GM18520 (cell line): Measurements from ENCODE around the gene PANK2.
"Not testable (repeated sequence)": the region's sequence is repeated elsewhere in the genome, so short reads cannot be mapped to it uniquely, and the experiment has no call there.

ENCODE experiments used
- ATAC-seq: cut with Tn5 transposase; IDR thresholded peaks from one replicate; pipeline ENCODE4 v1.9.1; 2021; ENCODE audit not compliant: unreplicated experiment

Gene PANK2

DNA sequence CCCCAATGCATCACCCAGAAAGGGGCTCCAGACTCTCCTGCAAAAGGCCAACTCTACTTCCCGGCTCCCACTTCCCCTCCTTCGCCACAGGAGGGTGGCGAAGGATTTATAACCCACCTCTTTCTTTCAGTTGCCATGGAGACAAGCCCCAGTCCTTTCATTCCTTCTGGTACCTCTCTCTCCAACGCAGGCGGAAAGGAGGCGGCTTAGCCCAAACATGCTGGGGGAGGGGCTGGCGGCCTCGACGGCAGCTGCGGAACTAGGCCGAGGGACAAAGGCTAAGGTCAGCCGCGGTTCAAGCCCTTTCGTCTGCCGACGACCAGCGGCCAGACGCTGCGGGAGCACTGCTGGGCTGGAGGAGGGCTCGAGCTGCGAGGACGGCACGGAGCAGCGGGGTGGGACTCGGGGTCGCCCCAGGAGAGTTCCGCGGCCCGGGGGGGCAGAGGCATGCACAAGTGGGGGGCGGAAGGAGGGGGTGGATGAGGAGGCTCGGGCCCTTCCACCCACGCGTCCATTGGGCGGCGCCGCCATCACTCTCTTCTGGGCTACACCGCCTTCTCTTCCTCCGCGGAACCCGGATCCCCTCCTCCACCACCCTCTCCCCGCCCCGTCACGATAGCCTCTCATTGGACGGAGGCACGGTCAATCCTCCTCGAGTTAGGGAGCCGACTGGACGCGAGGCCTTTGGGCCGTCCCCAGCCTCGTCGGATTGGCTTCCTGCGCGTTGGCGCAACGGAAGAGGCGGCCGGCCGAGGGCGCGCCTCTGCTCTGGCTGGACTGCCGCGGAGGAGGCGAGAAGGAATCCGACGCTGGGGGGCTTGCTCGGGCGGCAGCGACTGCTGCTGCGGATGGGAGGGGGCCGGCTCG lies at the start of gene PANK2:
TSS of gene PANK2 (plus strand) at position 766 of the 867 bp plus-strand sequence.
- ATAC-seq: peak; percentile 93

DNA sequence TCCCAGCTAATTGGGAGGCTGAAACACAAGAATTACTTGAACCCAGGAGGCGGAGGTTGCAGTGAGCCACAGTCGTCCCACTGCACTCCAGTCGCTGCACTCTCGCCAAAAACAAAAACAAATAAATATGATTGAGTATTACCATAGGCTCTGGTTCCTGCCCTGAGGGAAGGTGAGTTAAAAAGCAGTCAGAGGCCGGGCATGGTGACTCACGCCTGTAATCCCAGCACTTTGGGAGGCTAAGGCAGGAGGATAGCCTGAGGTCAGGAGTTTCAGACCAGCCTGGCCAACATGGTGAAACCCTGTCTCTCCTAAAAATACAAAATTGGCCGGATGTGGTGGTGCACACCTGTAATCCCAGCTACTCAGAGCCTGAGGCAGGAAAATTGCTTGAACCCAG lies 49.0 kb upstream of the PANK2 start:
- not testable (repeated sequence) for ATAC-seq

DNA sequence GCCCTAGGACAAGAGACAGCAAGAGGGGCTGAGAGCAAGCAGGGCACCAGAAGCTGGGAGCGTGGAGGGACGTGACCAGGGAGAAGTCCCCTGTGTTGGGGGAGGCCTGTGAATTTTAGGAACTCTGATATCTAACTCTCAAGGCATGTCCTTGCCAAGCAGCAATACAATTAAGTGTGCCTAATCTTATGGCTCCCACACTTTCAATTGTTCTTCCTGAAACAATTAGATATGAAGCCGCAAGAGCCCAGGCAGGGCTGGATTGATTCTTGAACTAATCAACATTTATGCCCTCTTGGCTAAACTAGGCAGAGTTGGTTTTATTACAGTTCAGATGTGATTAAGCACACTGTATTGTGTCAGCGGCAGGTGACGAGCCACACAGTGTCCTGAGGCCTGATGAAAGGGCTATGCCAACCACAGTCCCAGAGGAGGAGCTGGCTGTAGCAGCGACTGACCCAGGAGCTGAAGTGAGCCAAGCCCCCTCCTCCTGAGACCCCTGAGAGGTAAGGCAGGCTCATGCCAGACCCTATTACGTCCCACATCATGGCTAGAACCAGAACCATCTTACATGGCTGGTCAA lies 46.7 kb upstream of the PANK2 start:
- ATAC-seq: no peak

DNA sequence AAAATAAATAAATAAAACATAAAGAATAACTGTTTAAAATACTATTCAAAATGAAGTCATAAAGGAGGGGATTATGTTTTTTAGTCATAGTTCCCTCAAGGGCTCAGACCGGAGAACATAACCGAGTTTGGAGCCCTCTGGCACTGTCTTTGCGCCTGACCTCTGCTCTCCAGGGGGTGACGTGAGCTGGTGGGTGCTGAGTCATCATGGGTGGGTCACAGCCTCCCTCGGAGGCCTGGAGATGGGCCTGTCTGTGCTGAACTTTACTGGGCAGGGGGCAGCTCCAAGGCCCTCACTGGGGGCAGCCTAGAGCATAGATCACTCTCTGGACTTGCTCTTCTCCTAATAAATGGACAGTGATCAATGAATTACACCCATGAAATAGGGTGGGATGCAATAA lies 45.7 kb upstream of the PANK2 start:
- ATAC-seq: no peak

DNA sequence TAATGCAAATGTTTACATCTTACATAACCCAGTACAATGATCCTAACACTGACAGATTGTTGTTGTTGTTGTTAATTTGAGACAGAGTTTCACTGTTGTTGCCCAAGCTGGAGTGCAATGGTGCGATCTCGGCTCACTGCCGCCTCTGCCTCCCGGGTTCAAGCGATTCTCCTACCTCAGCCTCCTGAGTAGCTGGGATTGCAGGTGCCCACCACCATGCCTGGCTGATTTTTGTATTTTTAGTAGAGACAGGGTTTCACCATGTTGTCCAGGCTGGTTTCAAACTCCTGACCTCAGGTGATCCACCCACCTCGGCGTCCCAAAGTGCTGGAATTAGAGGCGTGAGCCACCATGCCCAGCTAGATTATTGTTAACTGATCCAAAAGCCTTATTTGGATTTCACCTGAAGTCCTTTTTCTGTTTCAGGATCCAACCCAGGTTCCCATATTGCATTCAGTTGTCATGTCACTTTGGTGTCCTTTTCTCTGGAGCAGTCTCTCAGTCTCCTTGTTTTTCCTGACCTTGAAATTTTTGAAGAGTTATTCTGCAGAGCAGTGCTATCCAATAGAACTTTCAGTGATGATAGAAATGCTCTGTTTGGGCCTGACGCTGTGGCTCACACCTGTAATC lies 45.1 kb upstream of the PANK2 start:
- ATAC-seq: not testable (repeated sequence)

DNA sequence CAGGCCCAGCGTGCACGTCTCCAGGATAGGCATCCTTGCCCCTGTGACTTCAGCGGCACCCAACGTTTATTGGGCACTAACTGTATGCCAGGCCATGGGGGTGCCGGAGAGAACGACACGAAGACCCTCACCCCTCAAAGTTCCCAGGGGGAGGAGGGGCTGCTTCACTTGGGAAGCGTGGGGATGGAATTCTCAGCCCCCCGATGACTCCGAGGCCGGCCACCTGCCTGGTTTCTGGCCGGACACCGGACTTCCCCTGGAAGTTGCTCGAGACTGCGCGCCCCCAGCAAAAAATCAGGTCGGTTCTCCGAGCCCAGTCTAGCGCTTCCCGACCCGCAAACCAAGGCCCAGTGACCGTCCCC lies 42.8 kb upstream of the PANK2 start:
- no peak for ATAC-seq

DNA sequence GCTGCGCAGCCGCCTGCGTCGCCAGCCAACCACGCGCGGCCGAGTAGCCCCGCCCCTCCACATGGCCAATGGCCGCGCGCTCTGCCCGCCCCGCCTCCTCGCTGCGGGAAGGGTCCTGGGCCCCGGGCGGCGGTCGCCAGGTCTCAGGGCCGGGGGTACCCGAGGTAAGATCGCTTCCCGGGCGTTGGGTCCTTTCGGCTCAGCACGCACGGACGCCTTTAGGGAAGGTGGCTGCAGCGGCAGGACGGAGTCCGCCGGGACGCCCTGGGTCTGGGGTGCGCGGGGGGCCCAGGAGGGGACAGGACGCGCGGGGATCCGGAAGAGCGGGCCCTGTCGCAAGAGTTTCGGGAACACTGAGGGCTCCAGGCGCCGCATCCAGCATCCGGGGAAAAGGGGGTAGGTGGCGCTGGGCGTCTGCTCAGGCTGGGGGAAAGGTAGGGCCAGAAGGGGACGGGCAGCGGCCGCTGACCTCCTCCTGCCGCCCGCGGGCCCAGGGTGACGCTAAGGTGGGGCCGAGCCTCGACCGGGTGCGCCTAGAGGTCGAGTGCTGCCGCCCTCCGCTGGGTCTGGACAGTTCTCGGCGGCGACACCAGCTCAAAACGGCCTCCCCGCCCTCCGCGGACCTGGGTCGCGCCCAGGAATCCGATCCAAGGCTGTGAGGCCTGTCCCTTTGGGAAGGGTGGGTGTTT lies 42.3 kb upstream of the PANK2 start, which contains the start of gene MAVS:
TSS of gene MAVS (plus strand) at position 95 of the 689 bp plus-strand sequence. CDS start 7,791 bp downstream, outside the sequence.
- ATAC-seq: peak; percentile 87

DNA sequence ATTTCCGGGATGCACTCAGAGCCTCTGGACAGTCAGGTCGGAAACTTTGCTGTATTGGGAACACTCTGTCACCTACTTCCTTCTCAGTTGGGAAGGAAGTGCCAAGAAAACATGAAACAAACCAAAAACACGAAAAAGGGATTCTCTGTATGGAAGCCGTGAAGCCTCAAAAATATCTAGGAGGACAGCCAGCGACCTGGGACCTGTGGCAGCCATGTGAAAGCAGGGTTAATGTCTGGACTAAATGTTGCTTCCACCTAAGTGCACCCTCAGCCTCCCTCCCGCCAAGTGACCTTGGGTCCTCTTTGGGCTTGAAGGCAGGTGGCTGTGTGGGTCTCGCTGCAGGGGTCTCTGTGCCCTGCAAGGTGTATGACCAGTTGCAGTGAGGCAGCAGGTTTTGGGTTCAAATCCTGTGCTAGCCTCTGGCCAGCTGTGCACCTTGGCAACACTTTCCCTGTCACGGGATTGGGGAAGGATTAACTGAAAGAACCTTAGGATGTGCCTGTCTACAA lies 41.7 kb upstream of the PANK2 start:
- no peak for ATAC-seq

DNA sequence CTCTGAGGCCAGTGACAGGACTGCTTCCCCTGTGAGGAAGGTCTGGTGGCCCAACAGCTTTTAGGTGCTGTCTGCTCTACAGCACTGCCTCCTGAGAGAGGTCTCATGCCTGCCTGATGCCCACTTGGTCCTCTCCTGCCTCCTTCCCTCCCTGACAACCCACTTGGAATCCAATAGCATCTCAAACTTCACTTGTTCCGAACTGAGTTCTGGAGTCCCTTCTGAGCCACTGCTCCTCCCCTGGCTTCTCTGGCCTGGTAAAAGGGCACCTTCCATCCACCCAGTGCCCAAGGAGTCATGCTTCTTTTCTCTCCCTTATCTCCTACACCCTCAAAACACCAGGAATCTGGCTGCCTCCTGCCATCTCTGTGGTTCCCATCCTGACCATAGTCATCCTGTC lies 40.6 kb upstream of the PANK2 start:
- ATAC-seq: no peak

DNA sequence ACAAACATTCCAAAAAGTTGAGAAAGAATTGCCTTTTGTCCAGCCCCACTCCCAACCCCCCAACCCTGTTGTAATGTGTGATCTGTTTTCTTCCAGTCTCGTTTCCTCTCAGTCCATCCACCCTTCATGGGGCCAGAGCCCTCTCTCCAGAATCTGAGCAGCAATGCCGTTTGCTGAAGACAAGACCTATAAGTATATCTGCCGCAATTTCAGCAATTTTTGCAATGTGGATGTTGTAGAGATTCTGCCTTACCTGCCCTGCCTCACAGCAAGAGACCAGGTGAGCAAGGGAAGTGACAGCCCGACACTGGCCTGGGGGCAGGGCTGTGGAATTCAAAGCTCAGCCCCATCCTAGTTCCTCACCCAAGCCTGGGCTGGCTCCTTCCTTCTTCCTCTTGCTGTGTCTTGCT lies 34.7 kb upstream of the PANK2 start:
- ATAC-seq: no peak

DNA sequence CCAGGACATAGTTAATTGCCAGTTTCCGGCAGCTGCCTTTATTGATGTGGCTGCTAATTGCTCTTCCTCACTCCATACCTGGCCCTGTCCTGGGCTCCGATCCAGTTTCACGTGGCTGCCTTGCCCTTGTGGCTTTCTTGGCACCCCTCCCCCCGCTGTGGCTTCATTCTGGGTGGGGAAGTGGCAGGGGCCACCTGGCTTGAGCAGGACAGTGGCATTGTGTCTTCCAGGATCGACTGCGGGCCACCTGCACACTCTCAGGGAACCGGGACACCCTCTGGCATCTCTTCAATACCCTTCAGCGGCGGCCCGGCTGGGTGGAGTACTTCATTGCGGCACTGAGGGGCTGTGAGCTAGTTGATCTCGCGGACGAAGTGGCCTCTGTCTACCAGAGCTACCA lies 31.8 kb upstream of the PANK2 start:
- no peak for ATAC-seq

DNA sequence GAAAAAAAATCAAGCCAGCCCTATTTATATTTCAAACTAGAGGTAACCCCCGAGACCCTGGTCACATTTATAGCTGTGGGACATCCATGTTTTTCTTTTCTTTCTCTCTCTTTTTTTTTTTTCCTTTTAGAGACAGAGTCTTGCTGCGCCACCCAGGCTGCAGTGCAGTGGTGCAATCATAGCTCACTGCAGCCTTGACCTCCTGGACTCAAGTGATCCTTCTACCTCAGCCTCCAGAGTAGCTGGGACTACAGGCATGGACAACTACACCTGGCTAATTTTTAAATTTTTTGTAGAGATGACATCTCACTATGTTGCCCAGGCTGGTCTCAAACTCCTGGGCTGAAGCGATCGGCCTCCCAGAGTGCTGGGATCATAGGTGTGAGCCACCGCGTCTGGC lies 30.5 kb upstream of the PANK2 start:
- ATAC-seq: no peak

DNA sequence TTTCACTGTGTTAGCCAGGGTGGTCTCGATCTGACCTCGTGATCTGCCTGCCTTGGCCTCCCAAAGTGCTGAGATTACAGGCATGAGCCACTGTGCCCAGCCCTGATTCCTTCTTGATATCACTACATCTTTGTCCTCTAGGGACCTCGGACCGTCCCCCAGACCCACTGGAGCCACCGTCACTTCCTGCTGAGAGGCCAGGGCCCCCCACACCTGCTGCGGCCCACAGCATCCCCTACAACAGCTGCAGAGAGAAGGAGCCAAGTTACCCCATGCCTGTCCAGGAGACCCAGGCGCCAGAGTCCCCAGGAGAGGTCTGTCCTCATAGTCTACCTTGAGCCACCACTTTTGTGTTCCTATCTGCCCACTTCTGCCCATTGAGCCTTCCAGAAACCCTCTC lies 28.0 kb upstream of the PANK2 start:
- no peak for ATAC-seq

DNA sequence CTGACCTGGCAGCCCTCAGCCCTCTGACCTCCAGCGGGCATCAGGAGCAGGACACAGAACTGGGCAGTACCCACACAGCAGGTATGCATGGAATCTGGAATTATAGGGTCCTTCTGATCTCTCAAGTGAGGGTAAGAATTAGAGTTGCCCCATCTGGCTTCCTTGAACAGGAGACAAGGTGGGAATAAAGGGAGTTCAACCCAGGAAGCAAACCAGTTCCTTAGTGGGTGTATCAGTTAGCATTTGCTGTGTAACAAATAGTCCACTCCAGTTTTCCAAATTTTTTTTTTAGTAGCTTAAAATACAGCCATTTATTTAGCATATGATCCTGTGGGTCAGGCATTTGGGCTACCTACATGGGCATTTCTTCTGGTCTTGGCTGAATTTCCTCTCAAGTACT lies 26.9 kb upstream of the PANK2 start:
- no peak for ATAC-seq

DNA sequence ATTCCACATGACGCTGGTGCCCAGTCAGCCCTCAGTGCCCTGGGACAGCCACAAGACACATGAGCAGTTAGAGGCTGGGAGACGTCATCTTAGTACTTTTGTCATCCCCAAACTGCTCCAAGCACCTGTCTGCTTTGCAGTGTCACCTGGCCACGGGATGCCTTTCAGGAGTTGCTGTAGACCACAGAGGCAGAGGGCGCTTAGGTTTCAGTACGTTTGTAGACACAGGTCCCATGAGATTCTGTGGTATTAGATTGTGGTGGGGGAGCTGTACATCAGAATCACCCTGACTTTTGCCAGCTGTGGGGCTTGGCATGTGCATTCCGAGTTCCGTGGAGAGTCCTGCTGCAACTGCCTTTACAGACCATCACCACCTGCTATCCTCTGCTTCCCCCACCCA lies 25.9 kb upstream of the PANK2 start:
- ATAC-seq: no peak

DNA sequence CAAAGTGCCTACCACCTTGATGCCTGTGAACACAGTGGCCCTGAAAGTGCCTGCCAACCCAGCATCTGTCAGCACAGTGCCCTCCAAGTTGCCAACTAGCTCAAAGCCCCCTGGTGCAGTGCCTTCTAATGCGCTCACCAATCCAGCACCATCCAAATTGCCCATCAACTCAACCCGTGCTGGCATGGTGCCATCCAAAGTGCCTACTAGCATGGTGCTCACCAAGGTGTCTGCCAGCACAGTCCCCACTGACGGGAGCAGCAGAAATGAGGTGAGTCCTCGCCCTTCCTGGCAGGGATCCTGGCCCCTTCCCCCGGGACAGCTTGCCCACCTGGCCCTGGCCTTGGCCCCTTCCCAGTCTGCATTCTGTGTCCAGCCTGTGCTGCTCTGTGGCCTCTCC lies 24.7 kb upstream of the PANK2 start:
- no peak for ATAC-seq

DNA sequence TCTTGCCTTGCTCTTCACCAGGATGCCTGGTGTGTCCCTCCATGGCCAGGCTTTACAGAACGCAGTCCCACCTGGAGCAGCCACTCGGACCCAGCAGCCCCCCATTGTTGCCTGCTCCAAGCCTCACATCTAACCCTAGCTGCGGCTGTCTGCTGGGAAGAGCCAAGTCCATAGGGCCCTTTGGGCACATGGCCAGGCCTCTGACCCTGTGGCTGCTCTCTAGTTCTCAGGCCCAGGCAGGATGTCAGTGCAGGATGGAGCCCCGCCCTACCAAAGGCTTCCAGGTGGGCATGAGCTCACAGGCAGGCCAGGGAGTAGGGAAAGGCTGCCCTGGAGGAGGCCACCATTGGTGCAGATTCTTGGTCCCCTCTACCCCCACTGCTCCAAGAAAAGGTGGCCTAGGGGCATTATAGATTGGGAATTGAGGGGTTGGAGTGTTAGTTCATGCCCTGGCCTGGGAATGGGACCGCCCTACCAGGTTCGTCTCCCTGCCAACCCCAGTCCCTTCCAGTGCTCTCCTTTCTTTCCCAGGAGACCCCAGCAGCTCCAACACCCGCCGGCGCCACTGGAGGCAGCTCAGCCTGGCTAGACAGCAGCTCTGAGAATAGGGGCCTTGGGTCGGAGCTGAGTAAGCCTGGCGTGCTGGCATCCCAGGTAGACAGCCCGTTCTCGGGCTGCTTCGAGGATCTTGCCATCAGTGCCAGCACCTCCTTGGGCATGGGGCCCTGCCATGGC lies 23.9 kb upstream of the PANK2 start:
- ATAC-seq: no peak

DNA sequence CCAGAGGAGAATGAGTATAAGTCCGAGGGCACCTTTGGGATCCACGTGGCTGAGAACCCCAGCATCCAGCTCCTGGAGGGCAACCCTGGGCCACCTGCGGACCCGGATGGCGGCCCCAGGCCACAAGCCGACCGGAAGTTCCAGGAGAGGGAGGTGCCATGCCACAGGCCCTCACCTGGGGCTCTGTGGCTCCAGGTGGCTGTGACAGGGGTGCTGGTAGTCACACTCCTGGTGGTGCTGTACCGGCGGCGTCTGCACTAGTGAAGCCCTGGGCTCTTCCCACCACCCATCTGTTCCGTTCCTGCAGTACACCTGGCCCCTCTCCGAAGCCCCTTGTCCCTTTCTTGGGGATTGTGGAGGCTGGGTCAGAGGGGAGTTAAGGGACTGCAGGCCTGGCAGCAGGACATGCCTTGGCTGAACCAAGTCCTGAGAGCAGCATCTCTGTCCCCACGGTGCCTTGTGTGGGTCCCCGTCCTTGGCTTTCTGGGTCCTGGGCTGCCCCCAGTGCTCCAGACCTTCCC lies 23.2 kb upstream of the PANK2 start:
- ATAC-seq: no peak

DNA sequence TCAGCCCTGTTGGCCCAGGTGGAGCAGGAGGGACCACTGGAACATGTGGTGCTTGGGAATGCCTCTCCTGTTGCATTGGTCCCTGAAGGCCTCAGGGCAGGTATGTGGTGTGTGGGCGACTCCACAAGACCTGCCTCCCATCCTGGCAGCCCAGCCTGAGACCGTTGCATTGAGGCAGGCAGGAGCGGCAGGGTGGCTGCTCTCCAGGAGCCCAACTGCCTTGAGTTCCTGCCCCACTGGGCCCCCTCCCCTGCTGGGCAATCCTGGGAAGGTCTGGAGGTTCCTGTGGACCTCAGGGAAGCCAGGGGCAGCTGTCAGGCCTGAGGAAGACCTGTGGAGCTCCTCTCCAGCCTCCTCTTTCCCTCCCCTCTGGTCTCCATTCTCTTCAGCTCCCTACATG lies 22.7 kb upstream of the PANK2 start:
- ATAC-seq: no peak

DNA sequence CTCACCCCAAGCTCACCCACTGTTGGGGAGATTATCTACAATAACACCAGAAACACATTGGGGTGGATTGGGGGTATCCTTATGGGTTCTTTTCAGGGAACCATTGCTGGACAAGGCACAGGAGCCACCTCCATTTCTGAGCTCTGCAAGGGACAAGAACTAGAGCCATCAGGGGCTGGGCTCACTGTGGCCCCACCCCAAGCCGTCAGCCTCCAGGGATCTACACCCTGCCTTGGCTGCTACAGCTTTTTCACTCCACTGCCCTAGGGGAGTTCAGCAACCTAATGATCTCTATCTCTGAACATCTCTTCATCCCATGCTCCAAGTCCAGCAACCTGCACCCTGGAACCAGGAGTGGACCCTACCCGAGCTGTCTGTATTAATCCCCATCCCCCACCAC lies 21.4 kb upstream of the PANK2 start:
- ATAC-seq: no peak
